SK-N-SH (cell line): ENCODE data around the gene VDR. TPM values are rescaled to one million over a fixed set of nuclear protein-coding genes. Genes with fewer than 3 reads are reported as not detected.

Experiments used
- CTCF ChIA-PET: fragments of 300-600, 350-600 bp; formaldehyde crosslinking; extraction: SDS; loops from one replicate; lab custom pipeline; 2021; lab: Yijun Ruan, JAX
- POLR2A ChIA-PET: fragments of 350-600 bp; sonication (Branson Sonifier 250); formaldehyde crosslinking; extraction: SDS; loops from one replicate; lab custom pipeline; 2020; ENCODE audit warnings: antibody characterized with exemption, inconsistent platforms; lab: Yijun Ruan, JAX
- DNase-seq: peaks from one replicate; pipeline ENCODE4 v3.0.0; 2012
- H2AFZ ChIP-seq: fragments of 200-600 bp; sonication (generic); 2 replicates; pipeline ENCODE4 v1.8.1; 2016; ENCODE audit warnings: antibody characterized with exemption, mild to moderate bottlenecking, low read depth
- H3F3A ChIP-seq: fragments of 200-600 bp; sonication (generic); replicated peaks from 2 replicates; pipeline ENCODE3; 2016; ENCODE audit warnings: antibody characterized with exemption, mild to moderate bottlenecking; ENCODE audit not compliant: insufficient read depth
- H3K27ac ChIP-seq, 2 experiments: fragments of 200-500 bp in 1 of 2; fragments of 200-600 bp in 1 of 2; sonication (Bioruptor generic) in 1 of 2; sonication (generic), shearing (Covaris generic) in 1 of 2; 2 replicates each; pipeline versions ENCODE4 v1.5.1 to v1.6.1; 2014 to 2016; ENCODE audit warnings: low read depth in 2 of 2, inconsistent platforms in 1 of 2, low read length in 1 of 2, mild to moderate bottlenecking in 1 of 2, mixed read lengths in 1 of 2
- H3K27me3 ChIP-seq: fragments of 200-600 bp; sonication (generic), shearing (Covaris generic); 2 replicates; pipeline ENCODE4 v1.6.1; 2016; ENCODE audit warnings: mixed run types; ENCODE audit not compliant: insufficient read depth
- H3K36me3 ChIP-seq, 2 experiments: fragments of 200-500 bp in 1 of 2; fragments of 200-600 bp in 1 of 2; sonication (Bioruptor generic) in 1 of 2; sonication (generic) in 1 of 2; replicated peaks in 1 of 2; 2 replicates each; pipeline versions ENCODE3 to v1.5.1; 2014 to 2016; ENCODE audit warnings: low read length in 1 of 2, mild to moderate bottlenecking in 1 of 2; ENCODE audit not compliant: insufficient read depth in 2 of 2, control insufficient read depth in 1 of 2
- H3K4me1 ChIP-seq, 2 experiments: fragments of 200-500 bp in 1 of 2; fragments of 200-600 bp in 1 of 2; sonication (Bioruptor generic) in 1 of 2; sonication (generic), shearing (Covaris generic) in 1 of 2; 2 replicates each; pipeline versions ENCODE4 v1.5.1 to v1.6.1; 2014 to 2016; ENCODE audit warnings: low read depth in 1 of 2, low read length in 1 of 2, mixed run types in 1 of 2; ENCODE audit not compliant: insufficient read depth in 2 of 2, control insufficient read depth in 1 of 2
- H3K4me2 ChIP-seq: fragments of 200-600 bp; sonication (generic), shearing (Covaris generic); 2 replicates; pipeline ENCODE4 v1.6.1; 2017; ENCODE audit warnings: mixed run types
- H3K4me3 ChIP-seq, 2 experiments: fragments of 200-500 bp in 1 of 2; fragments of 200-600 bp in 1 of 2; sonication (Bioruptor generic) in 1 of 2; sonication (generic), shearing (Covaris generic) in 1 of 2; 2 replicates each; pipeline versions ENCODE4 v1.5.1 to v1.8.1; 2014 to 2016; ENCODE audit warnings: low read depth in 2 of 2, inconsistent platforms in 1 of 2, low read length in 1 of 2, mild to moderate bottlenecking in 1 of 2, mixed read lengths in 1 of 2, moderate library complexity in 1 of 2
- H3K79me2 ChIP-seq: fragments of 200-600 bp; sonication (generic); 2 replicates; pipeline ENCODE4 v1.8.1; 2017; ENCODE audit warnings: mild to moderate bottlenecking; ENCODE audit not compliant: insufficient read depth
- H3K9ac ChIP-seq: fragments of 200-600 bp; sonication (generic); 2 replicates; pipeline ENCODE4 v1.6.1; 2017; ENCODE audit warnings: mixed run types
- H3K9me2 ChIP-seq: fragments of 200-600 bp; sonication (generic); 2 replicates; pipeline ENCODE4 v1.6.1; 2017; ENCODE audit warnings: mixed run types
- H3K9me3 ChIP-seq: fragments of 200-600 bp; sonication (generic); 2 replicates; pipeline ENCODE4 v1.6.1; 2017; ENCODE audit warnings: mixed run types, mild to moderate bottlenecking, moderate library complexity
- H4K20me1 ChIP-seq: fragments of 200-600 bp; sonication (generic); 2 replicates; pipeline ENCODE4 v1.6.1; 2017; ENCODE audit warnings: mild to moderate bottlenecking, mixed run types; ENCODE audit not compliant: insufficient read depth
- ELF1 ChIP-seq: IDR thresholded peaks from 2 replicates; pipeline ENCODE4 v1.4.0; 2012
- EP300 ChIP-seq, 2 experiments: IDR thresholded peaks; 2 replicates each; pipeline versions ENCODE4 v1.4.0 to v1.6.1; 2012; ENCODE audit warnings: borderline replicate concordance in 1 of 2, low read depth in 1 of 2, low read length in 1 of 2
- FOSL2 ChIP-seq: IDR thresholded peaks from 2 replicates; pipeline ENCODE4 v1.4.0; 2012; ENCODE audit warnings: low read depth, mild to moderate bottlenecking, moderate library complexity, borderline replicate concordance
- FOXJ3 ChIP-seq: sonication (generic); formaldehyde crosslinking; IDR thresholded peaks from 2 replicates; pipeline ENCODE4 v1.5.1; 2020; ENCODE audit warnings: mild to moderate bottlenecking, missing genetic modification reagents
- FOXM1 ChIP-seq: IDR thresholded peaks from 2 replicates; pipeline ENCODE4 v1.4.0; 2012; ENCODE audit warnings: low read depth, mild to moderate bottlenecking
- GABPA ChIP-seq: IDR thresholded peaks from 2 replicates; pipeline ENCODE4 v1.4.0; 2012; ENCODE audit warnings: low read depth, mild to moderate bottlenecking
- JUND ChIP-seq: IDR thresholded peaks from 2 replicates; pipeline ENCODE4 v1.4.0; 2012
- MEF2A ChIP-seq: IDR thresholded peaks from 2 replicates; pipeline ENCODE4 v1.4.0; 2012; ENCODE audit warnings: low read depth, borderline replicate concordance
- MXI1 ChIP-seq: IDR thresholded peaks from 2 replicates; pipeline ENCODE4 v1.6.1; 2012; ENCODE audit warnings: mild to moderate bottlenecking, low read depth, low read length, improper control_type of control experiment
- NRF1 ChIP-seq: IDR thresholded peaks from 2 replicates; pipeline ENCODE4 v1.6.1; 2012; ENCODE audit warnings: low read depth, mild to moderate bottlenecking, low read length
- POLR2AphosphoS5 ChIP-seq: IDR thresholded peaks from 2 replicates; pipeline ENCODE4 v1.6.1; 2012; ENCODE audit warnings: low read depth, low read length
- RAD21 ChIP-seq: IDR thresholded peaks from 2 replicates; pipeline ENCODE4 v1.6.1; 2012; ENCODE audit warnings: mild to moderate bottlenecking, low read length
- RCOR1 ChIP-seq: fragments of 150-350 bp; IDR thresholded peaks from 2 replicates; pipeline ENCODE4 v1.6.1; 2017; ENCODE audit warnings: antibody characterized with exemption, low read length
- RFX5 ChIP-seq: IDR thresholded peaks from 2 replicates; pipeline ENCODE4 v1.6.1; 2012; ENCODE audit warnings: mild to moderate bottlenecking, improper control_type of control experiment, low read length
- SMC3 ChIP-seq: IDR thresholded peaks from 2 replicates; pipeline ENCODE4 v1.6.1; 2012; ENCODE audit warnings: low read depth, low read length, improper control_type of control experiment
- WGBS: methylation state at CpG from one replicate; pipeline ENCODE4 v1.1.6; 2017; ENCODE audit warnings: low lambda C conversion rate; 5-methylcytosine and 5-hydroxymethylcytosine counted together
- polyA plus RNA-seq, 3 experiments: library from polyadenylated mRNA; depleted of rRNA; stranded (reverse); fragments of >200 nt; gene quantifications; 2 replicates each; pipeline ENCODE4 v1.2.3, GENCODE V29; 2012
- TF ChIP-seq, protein P1 (sequence below): IDR thresholded peaks from 2 replicates; pipeline ENCODE4; 2012
- TF ChIP-seq, protein P2 (sequence below): IDR thresholded peaks from 2 replicates; pipeline ENCODE4 v1.6.1; 2012; ENCODE audit warnings: mild to moderate bottlenecking, low read depth, low read length, moderate library complexity
- TF ChIP-seq, protein P3 (sequence below): IDR thresholded peaks from 2 replicates; pipeline ENCODE4 v1.4.0; 2012; ENCODE audit warnings: low read depth
- TF ChIP-seq, protein P4 (sequence below): IDR thresholded peaks from 2 replicates; pipeline ENCODE4 v1.4.0; 2012; ENCODE audit warnings: low read depth, borderline replicate concordance

The VDR gene
- polyA plus RNA-seq, 1 of the 3 experiments (the other 2 are of a cell fraction), result 0.33 TPM

DNA sequence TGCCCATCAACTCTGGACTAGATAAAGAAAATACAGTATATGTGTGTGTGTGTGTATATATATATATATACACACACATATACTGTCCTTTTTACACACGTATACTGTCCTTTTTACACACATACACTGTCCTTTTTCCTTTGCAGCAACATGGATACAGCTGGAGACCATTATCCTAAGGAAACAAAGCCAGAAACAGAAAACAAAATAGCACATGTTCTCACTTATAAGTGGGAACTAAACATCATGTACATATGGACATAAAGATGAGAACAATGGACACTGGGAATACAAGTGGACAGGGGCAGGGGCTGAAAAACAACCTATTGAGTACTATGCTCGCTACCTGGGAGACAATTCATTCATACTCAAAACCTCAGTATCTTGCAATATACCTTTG, 23.7 kb downstream of the VDR start:
- Histone ChIP-seq H3K4me3 (no peak overlapping the region), H3K9me2 (no peaks in the 10 kb centered on the region), H3K36me3 (no peaks in the 10 kb centered on the region), H2AFZ (no peak overlapping the region), H3K79me2 (no peaks in the 10 kb centered on the region), H3K27me3 (no peaks in the 10 kb centered on the region), H3K9me3 (no peaks in the 10 kb centered on the region), H3F3A (no peaks in the 10 kb centered on the region), H3K4me1 (peaks cover 0 to 14% of the 10 kb centered on the region in 2 experiments; a peak in 1 of 4 replicates), H3K4me2 (no peak overlapping the region), H3K27ac (no peak overlapping the region), H4K20me1 (no peaks in the 10 kb centered on the region), H3K9ac (no peak overlapping the region)
- POLR2A ChIA-PET, result no interaction called here
- CTCF ChIA-PET, result interaction anchor here (0.9 to 2.2 kb wide), 3 partner anchors 11 to 68 kb away, joined by 3 to 10 read pairs (median 6); no protein-coding TSS in a partner anchor
- TF ChIP-seq, protein P1, sequence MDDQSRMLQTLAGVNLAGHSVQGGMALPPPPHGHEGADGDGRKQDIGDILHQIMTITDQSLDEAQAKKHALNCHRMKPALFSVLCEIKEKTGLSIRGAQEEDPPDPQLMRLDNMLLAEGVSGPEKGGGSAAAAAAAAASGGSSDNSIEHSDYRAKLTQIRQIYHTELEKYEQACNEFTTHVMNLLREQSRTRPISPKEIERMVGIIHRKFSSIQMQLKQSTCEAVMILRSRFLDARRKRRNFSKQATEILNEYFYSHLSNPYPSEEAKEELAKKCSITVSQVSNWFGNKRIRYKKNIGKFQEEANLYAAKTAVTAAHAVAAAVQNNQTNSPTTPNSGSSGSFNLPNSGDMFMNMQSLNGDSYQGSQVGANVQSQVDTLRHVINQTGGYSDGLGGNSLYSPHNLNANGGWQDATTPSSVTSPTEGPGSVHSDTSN, result no peak
- no peak for DNase-seq
- 89% methylated on average over 2 of the region's 2 CpGs for WGBS

DNA sequence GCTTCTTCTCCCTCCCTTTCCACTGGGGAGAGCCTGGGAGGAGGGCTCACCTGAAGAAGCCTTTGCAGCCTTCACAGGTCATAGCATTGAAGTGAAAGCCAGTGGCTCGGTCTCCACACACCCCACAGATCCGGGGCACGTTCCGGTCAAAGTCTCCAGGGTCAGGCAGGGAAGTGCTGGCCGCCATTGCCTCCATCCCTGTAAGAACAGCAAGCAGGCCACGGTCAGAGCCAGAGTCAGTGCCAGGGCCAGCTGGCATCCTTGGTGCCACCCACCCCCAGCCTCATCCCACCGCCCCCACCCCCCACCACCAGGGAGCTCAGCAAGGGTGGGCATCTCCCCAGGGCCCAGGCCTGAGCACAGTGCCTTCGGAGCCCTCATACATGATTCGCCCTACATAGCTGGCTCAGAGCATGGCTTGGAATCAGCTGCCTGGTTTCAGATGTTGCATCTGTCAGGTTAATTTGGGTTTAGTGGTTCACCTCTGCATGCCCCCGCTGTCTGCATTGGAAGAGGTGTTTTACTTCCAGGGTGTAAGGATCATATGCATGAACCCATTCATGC, 25.8 kb downstream of the VDR start:
- CTCF ChIA-PET, result interaction anchor here (1.3 to 1.9 kb wide), 3 partner anchors 9 to 70 kb away, joined by 3 to 7 read pairs (median 6); partner anchors contain the start of gene VDR
- TF ChIP-seq POLR2AphosphoS5 (no peak), FOXJ3 (no peak), NRF1 (no peak), EP300 (IDR thresholded peaks at IDR 0.05; ENCODE audit: borderline replicate concordance in 1 of 2, low read depth in 1 of 2, low read length in 1 of 2) (no peak), GABPA (no peak), RCOR1 (no peak), MEF2A (no peak), RAD21 (no peak), FOSL2 (no peak), MXI1 (no peak), ELF1 (no peak), JUND (no peak), RFX5 (no peak), SMC3 (no peak), FOXM1 (no peak)
- TF ChIP-seq, protein P2, sequence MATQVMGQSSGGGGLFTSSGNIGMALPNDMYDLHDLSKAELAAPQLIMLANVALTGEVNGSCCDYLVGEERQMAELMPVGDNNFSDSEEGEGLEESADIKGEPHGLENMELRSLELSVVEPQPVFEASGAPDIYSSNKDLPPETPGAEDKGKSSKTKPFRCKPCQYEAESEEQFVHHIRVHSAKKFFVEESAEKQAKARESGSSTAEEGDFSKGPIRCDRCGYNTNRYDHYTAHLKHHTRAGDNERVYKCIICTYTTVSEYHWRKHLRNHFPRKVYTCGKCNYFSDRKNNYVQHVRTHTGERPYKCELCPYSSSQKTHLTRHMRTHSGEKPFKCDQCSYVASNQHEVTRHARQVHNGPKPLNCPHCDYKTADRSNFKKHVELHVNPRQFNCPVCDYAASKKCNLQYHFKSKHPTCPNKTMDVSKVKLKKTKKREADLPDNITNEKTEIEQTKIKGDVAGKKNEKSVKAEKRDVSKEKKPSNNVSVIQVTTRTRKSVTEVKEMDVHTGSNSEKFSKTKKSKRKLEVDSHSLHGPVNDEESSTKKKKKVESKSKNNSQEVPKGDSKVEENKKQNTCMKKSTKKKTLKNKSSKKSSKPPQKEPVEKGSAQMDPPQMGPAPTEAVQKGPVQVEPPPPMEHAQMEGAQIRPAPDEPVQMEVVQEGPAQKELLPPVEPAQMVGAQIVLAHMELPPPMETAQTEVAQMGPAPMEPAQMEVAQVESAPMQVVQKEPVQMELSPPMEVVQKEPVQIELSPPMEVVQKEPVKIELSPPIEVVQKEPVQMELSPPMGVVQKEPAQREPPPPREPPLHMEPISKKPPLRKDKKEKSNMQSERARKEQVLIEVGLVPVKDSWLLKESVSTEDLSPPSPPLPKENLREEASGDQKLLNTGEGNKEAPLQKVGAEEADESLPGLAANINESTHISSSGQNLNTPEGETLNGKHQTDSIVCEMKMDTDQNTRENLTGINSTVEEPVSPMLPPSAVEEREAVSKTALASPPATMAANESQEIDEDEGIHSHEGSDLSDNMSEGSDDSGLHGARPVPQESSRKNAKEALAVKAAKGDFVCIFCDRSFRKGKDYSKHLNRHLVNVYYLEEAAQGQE, result no peak
- TF ChIP-seq, protein P3, sequence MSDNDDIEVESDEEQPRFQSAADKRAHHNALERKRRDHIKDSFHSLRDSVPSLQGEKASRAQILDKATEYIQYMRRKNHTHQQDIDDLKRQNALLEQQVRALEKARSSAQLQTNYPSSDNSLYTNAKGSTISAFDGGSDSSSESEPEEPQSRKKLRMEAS, result no peak
- TF ChIP-seq, protein P4, sequence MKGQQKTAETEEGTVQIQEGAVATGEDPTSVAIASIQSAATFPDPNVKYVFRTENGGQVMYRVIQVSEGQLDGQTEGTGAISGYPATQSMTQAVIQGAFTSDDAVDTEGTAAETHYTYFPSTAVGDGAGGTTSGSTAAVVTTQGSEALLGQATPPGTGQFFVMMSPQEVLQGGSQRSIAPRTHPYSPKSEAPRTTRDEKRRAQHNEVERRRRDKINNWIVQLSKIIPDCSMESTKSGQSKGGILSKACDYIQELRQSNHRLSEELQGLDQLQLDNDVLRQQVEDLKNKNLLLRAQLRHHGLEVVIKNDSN, result no peak
- H3K4me1 ChIP-seq, result peaks cover 0 to 14% of the 10 kb centered on the region in 2 experiments; a peak in 1 of 4 replicates
- no peaks in the 10 kb centered on the region for H3K27me3 ChIP-seq
- H3K4me2 ChIP-seq, result no peak overlapping the region
- H3K36me3 ChIP-seq, result no peaks in the 10 kb centered on the region
- H3K4me3 ChIP-seq, result no peak overlapping the region
- no peak overlapping the region for H3K27ac ChIP-seq
- H3F3A ChIP-seq, result no peaks in the 10 kb centered on the region
- no peaks in the 10 kb centered on the region for H3K79me2 ChIP-seq
- 83% methylated on average over 5 of the region's 10 CpGs for WGBS
- DNase-seq, result no peak
- no peak overlapping the region for H2AFZ ChIP-seq
- no peaks in the 10 kb centered on the region for H4K20me1 ChIP-seq
- no peaks in the 10 kb centered on the region for H3K9me2 ChIP-seq
- POLR2A ChIA-PET, result no interaction called here
- no peaks in the 10 kb centered on the region for H3K9me3 ChIP-seq
- H3K9ac ChIP-seq, result no peak overlapping the region
